GM19397 (cell line): ENCODE data around the gene SSBP3.

Experiments used
- ATAC-seq: cut with Tn5 transposase; IDR thresholded peaks from one replicate; pipeline ENCODE4 v1.9.1; 2021; ENCODE audit warnings: mild to moderate bottlenecking, moderate library complexity; ENCODE audit not compliant: unreplicated experiment

The SSBP3 gene

DNA sequence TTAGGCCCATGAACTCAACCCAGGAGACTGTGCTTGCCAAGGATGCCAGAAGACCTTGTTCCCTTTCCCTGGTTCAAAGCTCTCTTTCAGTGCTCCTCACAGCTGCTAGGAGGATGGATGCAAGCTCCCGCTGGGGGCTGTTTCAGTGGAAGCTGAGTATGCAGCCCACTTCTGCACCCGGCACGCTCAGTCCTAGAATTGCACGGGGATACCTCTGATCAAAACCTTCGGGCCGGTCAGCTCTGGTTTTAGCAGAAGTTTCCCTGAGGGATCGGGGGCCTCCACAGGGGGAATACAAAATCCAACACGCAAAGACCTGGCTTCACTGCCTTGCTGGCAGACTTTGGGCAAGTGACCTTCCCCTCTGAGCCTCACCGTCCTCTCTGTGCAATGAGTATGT, 4.2 kb upstream of the SSBP3 start:
- ATAC-seq: no peak

DNA sequence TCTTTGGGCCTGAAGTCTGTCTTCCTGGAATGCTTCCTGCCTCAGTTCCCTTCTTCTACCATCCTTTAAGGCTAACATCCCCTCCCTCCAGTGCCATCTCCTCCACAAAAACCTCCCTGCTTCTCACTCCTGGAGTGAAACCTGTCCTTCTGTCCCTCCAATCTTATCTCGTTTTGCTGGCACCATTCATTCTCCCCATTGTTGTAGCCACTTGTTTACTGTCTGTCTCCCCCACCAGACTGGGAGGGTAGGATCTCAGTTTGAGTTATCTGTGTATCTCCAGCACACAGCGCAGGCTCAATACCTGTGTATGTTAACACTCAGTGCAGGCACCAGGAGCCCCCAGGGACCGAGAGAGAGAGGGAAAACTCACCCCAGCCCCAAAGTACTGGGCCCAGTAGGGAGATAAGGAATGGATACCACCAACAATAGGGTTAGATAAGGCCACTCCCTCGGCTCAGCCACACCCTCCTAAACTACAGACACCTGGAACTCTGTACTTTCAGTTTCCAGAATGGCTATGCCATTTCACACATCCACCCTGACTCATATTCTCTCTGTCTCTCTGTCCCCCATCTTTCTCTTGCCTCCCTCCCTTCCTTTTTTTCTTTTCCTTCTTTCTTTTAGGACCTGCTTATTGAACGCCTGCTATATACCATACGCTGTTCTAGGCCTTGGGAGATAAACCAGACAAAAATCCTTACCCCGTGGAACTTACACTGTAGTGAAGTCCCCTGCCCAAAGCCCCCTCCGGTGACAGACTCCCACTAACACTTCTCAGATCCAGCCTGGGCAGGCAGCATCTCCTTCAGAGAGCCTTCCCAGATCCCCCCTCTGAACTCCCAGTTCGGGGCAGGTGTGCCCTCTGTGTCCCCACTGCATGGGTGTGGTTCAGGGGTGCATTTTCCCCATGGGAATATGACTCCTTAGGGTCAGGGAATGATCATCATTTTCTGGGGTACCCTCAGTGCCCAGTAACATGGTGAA, 3.3 kb upstream of the SSBP3 start:
- ATAC-seq: no peak

DNA sequence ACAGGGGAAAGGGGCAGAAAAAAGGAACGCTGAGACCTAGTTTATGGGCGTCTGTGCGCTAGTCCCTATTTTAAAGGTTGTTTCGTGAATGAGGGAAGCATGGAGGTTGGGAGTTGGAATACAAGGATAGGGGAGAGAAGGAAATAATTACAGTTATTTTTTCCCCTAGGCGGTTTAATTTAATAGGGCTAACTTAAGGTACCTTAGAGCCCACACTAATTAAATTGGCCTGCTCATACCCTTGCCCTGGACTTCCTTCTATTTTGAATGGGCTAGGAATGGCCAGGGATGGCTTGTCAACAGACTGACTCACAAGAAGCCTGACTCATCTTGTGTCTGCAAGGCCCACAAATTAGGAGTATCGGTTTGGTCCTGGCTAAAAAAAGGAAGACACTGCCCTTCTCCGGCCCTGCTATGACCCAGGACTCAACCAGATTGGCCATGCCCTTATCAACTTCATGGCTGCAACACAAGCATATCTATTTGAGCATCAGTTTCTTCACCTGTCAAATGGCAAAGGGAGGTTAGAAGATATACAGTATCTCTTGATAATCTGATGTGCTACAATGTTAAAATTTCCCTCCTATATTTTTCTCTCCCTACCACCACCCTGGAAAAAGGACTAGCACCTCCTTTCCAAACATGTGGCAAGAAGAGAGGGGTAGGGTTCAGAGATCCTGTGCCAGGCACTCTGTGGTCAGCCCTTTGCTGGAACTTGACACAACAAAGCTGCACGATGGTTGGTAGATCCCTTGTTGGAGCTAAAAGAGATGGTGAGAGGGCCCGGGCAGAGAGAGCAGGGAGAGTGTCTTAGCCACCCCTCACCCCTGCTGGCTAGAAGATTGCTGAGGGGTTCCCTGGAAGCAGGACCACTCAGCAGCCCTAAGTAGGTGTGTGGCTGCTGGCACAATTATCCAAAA, 2.2 kb upstream of the SSBP3 start:
- no peak for ATAC-seq

DNA sequence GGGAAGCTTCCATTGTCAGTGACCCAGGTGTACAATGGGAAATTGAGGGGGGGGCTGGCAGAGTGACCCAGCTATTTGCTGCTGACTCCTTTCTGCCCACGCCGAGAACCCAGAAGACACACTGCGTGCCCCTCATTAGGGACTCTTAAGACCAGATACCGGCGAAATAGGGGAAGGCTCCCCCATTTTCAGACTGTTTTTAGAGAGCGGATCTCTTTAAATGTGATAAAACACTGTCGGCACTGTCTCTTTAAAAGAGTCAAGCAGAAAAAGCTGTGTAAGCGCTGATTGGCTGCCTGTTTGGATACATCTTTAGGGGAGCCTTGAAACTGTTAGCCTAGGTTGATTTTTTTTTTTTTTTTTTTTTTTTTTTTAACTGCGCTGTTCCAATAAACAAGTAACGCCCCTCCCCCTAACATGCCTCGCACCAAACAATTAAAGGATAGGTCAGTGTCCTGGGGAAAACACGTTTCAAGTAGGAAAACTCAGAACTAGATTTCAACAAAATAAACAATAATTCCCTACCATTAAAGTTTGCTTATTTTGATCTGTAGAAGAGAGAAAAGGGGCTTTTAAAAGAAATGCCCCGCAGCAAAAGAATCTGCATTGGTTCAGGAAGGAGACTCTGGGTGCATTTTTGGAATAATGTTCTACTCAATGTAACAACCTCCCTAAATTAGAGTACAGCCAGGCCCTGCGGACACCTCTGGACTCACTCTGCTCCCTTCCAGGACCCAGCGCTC, 1.4 kb upstream of the SSBP3 start:
- no peak for ATAC-seq

DNA sequence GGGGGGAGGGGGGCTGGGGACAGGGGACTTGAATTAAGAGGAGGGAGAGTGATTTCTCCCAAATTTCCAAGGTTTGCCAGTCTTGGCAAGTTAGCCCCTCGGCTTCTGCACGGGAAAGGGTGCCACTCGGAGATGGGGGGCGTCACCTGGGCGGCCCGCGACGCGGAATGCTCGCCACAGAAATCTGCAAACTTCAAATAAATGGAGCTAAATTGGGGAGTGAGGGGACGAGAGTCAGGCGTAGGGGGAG, 885 bp upstream of the SSBP3 start:
- ATAC-seq: no peak

DNA sequence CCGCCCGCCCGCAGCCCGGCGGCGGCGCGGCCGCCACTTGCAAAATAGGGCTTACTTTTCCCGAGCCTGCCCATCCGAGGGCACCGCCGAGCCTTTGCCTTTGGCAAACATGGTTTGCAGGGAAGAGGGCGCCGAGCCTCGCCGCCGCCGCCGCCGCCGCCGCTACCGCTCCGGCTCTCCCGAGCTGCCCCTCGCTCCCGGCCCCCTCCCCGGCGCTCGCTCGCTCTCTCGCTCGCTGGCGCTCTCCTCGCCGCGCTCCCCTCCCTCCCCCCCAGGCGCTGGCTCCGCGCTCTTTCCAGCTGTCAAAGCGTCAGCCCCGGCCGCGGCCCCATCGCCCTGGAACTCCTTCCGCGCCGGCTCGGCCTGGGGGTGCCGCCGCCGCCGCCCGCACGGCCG, 298 bp downstream of the SSBP3 start:
- no peak for ATAC-seq

DNA sequence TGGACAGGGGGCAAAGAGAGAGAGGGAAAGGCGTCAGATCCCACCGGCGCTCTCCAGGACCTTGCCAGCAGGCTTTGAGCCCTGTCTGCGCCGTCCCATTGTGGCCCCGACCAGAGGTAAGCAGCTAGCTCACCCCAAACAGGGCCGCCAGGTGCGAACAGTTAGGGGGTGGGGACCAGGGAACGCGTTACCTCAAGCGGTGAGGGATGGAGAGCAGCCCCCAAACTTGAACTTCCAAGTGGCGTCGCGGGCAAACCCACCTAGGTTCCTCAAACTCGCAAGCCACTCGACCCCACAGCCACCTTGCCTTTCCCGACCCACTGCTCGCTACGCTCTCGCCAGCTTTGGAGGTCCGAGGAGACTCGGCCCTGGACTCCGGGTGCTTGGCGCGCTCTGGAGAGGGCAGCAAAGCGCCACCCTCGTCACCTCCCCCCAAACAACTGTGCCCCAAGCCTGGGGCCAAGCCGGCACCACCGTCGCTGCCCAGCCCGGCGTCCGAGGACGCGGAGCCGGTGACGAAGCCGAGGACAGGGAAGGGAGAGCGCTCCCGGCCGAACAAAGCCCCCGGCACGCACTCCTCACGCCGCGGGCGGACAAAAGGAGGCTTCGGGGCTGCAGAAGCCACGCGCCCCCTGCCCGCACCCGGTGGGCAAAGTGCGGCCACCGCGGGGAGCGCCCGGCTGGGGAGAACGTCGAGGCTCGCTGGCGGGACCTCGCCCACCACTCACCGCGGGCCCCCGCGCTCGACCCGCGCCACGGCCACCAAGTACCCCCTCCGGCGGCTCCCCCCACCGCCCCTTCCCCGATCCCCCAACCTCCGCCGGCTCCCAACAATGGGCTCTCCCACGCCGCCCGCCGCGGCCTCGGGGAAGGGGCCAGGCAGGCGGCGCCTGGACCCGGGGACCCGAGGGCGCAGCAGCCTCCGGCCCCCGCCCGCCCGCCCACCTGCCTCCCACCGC, 976 bp downstream of the SSBP3 start:
- ATAC-seq: no peak

DNA sequence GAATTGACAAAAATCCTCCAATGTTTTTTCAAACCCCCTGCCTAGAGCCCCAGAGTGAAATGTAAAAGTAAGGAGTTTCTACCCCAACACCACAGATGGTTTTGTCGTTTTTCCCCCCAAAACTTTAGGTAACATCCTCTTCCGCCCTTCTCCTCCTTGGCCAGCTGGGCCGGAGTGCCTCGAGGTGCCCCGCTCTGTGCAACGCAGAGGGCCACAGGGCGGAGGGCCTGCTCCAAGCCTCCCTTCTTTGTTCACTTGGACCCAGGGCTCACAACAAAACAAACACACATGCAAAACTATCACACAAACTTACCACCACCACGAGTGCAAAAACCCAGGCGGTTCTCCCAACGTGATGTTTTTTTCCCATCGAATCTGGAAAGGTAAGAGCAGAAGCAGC, 1.9 kb downstream of the SSBP3 start:
- no peak for ATAC-seq

DNA sequence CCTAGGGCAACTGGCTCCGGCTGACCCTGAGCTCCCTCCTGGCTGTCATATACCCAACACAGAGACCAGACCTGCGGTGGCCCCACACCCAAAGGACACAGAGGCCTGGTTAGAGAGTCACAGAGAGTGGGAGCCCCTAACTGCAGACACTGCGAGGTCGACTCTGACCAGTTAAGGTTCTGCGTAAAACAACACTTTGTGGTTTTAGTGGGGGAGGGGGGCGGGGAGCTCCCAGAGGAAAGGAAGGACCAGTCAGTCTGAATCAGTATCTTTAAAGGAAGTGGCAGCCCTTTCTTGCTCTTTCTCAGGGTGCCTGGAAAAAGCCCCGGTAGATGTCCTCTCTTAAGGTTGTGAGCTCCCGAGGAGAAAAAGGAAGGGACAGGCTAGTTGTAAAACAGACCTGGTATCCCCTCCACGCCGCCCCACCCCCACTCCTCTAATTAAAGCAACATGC, 2.4 kb downstream of the SSBP3 start:
- ATAC-seq: no peak

DNA sequence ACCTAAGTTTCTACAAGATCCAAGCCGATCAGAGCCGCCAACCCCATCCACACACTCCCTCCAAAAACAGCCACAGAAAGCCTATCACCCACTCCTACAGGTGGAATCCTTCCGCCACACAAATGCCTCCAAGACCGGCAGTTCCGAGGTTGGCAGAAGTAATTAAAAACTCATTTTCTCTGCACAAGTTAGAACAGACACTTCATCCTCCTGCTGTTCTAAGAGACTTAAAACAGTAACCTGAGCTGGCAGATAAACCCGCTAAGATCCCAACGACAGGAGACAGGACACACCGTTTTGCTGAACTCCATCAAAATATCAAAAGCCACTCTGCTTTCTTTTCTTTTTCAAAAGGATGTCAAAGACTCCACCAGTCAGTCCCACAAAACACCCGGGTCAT, 2.8 kb downstream of the SSBP3 start:
- no peak for ATAC-seq

DNA sequence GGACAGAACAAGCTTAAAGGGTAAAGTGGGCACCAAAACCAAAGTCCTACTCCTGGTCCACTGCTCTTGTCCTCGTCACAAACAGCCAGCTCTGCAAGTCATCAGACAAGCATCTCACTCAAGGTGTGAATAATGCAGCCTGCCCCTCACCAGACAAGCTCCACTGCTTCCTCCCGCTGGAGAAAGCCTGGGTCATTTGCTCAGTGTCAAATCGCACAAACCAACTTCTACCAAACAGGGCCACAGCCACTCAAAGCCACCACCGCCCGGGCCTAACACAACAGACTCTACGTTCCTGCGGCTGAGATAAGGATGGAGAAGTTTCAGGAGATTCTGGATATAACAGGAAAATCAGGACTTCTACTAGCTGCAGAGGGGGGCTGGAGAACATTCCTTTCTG, 3.3 kb downstream of the SSBP3 start:
- ATAC-seq: no peak

DNA sequence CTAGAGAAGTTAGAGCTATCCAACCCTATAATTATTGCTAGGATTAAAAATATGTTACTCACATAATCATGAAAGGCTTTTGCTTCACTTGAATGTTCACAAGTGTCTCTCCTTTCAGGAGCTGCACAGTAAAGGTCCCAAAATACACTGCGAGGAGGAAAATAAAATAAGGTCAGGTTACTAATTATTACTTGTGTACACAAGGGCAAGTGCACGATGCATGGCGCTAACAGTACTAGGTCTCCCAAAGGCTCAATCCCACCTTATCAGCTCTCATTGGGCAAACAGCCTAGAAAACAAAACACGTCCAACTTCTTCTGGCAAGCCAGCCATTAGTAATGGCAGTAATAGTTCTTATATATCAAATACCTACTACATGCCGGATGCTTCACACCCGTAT, 4.4 kb downstream of the SSBP3 start:
- no peak for ATAC-seq

DNA sequence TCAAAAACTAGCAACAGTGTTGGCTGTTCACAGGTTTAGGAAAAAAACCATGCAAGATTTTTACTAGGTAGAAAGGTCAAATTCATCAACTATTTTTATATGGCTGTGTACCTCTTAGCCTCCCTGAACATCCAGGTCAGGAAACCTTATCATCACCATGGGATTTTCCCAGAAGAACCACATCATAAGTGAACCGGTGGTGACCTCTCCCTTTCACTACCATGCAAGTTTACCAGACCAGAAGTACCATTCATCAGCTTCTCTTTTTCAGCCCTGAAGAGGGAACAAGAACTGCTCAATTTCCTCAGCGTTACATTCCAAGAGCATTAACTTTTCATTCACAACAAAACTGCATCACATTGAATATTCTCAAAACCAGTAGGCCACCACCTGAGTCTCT, 5.9 kb downstream of the SSBP3 start:
- ATAC-seq: no peak

DNA sequence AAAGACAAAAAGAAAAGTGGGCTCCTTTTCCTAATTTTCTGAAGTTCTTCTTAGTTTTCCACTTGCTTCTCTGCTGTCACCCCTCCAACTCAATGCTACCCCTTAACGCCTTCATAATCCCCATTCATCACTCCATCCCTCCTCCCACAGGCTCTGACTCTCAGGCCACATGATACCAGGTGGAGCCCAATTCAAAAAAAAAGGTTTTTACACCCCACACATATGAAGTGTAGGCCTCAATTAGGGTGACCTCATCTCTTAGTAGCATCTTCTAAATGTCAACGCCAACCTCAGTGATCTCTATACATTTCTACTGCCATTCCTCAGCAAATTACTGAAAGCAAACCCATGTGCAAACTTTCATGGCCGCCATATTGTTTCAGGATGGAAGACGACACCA, 6.4 kb downstream of the SSBP3 start:
- no peak for ATAC-seq

DNA sequence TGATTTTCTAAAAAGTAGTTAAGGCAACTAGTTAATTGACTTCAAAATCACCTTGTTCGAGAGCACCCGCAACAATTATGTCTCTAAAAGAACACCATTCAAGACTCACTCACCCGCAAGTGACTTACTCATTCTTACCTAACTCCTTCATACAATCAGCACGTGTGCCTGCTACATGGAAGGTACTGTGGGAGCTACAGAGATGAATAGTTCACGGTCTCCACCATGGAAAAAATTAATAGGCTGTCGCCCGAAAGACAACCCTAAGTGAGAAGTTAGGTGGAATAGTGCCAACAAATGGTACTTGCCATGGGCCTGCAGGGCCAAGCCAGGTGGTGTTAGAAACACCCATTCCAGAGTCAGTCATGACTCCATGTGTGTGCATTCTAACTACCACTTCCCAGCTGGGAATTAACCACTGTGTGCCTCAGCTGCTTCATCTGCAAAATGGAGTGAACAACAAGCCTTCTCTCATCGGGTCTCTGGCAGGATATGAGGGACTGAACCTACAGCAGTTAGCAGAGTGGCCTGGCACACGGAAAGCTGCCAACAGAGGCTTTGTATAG, 7.1 kb downstream of the SSBP3 start:
- no peak for ATAC-seq

DNA sequence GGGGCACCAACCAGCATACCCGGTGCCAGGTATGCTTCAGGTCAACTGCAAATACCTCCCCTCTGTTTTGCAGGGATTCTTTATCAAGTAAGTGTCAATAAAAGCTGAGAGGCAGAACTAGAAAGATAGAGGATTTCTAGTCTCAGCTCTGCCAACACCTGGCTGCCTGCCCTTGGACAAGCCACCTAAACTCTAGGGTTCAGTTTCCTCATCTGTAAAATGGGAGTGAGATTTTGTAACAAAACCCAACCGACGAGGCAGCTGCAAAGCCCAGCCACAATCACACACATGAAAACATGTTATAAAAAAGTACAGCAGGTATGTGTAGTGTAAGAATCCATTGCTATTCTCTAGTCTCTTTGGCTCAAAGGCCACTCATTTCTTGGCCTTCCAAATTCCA, 8.2 kb downstream of the SSBP3 start:
- ATAC-seq: no peak

DNA sequence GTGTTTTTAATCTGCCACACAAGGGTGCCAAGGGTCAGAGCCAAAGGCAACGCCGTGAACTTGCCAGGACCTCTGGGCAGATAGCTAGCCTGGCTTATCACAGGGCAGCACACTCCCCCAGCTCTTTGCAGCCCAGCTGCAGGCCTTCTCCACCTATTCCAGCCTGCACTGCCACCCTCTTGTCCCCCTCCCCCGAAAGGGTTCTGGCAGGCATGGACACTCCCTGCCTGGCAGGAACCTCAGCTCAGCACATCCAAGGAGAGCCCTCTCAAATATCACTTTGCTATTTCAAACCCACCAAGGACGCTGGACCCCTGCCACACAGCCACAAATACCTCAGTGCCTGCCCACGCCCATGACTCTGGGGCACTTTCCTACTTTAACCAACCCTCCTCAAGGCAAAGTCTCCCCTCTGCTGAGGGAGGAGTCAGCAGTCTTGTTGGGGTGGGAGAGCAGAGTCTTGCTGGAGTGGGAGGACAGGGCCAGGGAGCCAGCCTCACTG, 9.1 kb downstream of the SSBP3 start:
- no peak for ATAC-seq

DNA sequence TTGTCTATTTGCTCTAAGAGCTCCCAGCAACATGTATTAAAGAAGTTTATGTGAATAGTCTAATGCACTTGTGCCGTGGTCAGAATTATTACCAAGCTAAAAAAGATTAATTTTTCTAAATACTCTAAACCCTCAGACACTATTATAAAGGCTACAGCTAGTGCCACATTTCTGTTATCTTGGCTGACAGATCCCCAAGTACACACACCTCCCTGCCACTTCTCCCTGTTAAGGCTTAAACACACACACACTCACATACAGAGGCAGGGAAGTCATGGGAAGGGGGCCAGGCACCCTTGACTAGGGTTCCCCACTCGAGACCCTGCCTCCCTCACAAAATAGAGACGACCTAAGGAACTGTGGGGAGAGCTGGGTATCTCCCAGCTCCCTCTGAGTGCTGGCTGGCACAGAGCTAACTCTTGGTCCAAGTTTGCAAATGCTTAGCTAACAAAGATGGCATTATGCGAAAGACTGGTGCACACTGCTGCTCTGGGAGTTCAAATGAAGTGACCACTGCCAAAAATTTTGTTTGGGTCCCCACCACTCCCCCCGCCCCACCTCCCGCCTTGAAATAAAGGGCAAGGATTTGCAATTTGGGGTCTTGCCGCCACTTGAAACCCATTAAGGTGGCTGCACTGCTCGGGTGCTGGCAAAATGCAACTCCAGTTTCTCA, 9.8 kb downstream of the SSBP3 start:
- no peak for ATAC-seq

DNA sequence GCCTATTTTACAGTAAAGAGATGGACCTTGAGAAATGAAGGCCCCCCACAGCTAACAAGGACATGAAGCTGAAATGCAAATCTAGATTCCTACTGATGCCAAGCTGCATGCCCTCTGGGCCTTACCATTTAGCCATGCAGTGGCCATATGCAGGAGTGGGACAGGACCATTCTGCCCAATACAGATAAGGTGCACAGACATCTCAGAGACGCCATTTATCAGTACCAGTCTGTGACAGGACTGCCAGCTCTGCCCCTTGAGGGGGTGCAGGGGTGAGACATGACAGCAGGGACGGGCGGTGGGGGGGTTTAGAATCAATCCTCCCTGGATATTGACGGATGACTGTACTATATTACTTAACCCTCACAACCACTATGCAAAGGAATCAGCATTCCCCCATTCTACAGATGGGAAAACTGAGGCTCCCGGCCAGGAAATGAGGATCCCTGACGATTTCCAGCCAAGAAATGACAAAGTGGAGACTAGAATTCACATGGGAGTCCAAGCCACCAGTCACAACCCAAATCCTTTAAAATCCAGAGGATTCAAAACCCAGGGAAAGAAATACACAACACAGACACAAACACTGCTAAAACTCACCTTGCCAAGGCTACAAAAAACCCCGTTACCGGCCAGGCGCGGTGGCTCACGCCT, 10.8 kb downstream of the SSBP3 start:
- no peak for ATAC-seq
